Measurements from ENCODE around the gene SMPDL3B. TPM values are rescaled to one million over a fixed set of nuclear protein-coding genes. Genes with fewer than 3 reads are reported as not detected.

The SMPDL3B gene
- total and polyA plus RNA-seq, 2 of the 4 experiments (the other 2 are of a cell fraction), result not detected

GRCh38 chr1:27959792-27960603 lies 25.2 kb downstream of the SMPDL3B start, which contains the start of gene XKR8:
TSS of gene XKR8 (plus strand) at chr1:27959973. CDS start at chr1:27960070, 97 bp downstream.
- H3K36me3 ChIP-seq (ENCODE audit: control insufficient read depth, insufficient read depth, low read length), result peaks cover 11% of the 10 kb centered on the region; the same call in 1 of the 2 replicates
- peak within 1 kb of the TSS; percentile 87 for H3K27ac ChIP-seq (ENCODE audit: insufficient read depth, low read length)
- H2AK5ac ChIP-seq (ENCODE audit: low read depth, low read length), result peak within 1 kb of the TSS; percentile 80
- H2AK9ac ChIP-seq (replicated peaks; ENCODE audit: low read depth, low read length, poor library complexity), result peak within 1 kb of the TSS; percentile 97
- peak within 1 kb of the TSS; percentile 58 for H3K4me3 ChIP-seq (ENCODE audit: insufficient read depth, low read depth, low read length)
- in situ Hi-C loops (cut with MboI; ENCODE audit: low sequenced_read_pairs) (no loop called here), dilution Hi-C loops (cut with HindIII; ENCODE audit: low sequenced_read_pairs, unreplicated experiment) (no loop called here), intact Hi-C loops (cut with micrococcal nuclease) (no loop called here)
- no TSS peak for BruUV-seq (replicated peaks)
- no peaks in the 10 kb centered on the region; the same call in 1 of the 2 replicates for H4K20me1 ChIP-seq (ENCODE audit: insufficient read depth, low read length)
- H4K5ac ChIP-seq (ENCODE audit: low read depth, low read length), result peak within 1 kb of the TSS; percentile 85
- peak; percentile 36 for TF ChIP-seq RAD21 (IDR thresholded peaks at IDR 0.05; ENCODE audit: low read length)
- no peak for TF ChIP-seq ELK1 (IDR thresholded peaks at IDR 0.05; ENCODE audit: borderline replicate concordance, low read depth, low read length)
- TF ChIP-seq CTCF (conservative IDR thresholded peaks at IDR 0.05; ENCODE audit: low read depth, low read length), result peak; percentile 43
- TF ChIP-seq FOS (IDR thresholded peaks at IDR 0.05; ENCODE audit: low read depth, low read length), result no peak
- TF ChIP-seq SMC3 (IDR thresholded peaks at IDR 0.05; ENCODE audit: low read depth, low read length), result peak; percentile 3; the same call in 1 of the 2 replicates
- H3K4ac ChIP-seq (ENCODE audit: low read depth, low read length), result peak within 1 kb of the TSS; percentile 97
- H3K9me1 ChIP-seq (ENCODE audit: insufficient read depth, low read length), result peaks cover 23% of the 10 kb centered on the region
- H2BK120ac ChIP-seq (ENCODE audit: low read depth, low read length), result peak within 1 kb of the TSS; percentile 85
- H3K9me3 ChIP-seq (ENCODE audit: control insufficient read depth, insufficient read depth, low read length), result no peaks in the 10 kb centered on the region
- 3% methylated on average over 57 of the region's 68 CpGs; no CpG with 5 or more reads in 1 of the 2 experiments for WGBS, 2 experiments (ENCODE audit: extremely low coverage in 2 of 2, insufficient read length in 1 of 2)
- H2AFZ ChIP-seq (replicated peaks; ENCODE audit: low read length, poor library complexity), result peak within 1 kb of the TSS; percentile 97
- DNase-seq (peak; percentile 57), ATAC-seq (ENCODE audit: low read depth) (peak; percentile 97)
- ChIA-PET CTCF (interaction anchor here (0.6 kb wide), 1 partner anchor 92 kb away, joined by 4 read pairs; no protein-coding TSS in a partner anchor), POLR2A (ENCODE audit: unreplicated experiment) (interaction anchor here (1.0 kb wide), 1 partner anchor 11 kb away, joined by 4 read pairs; no protein-coding TSS in a partner anchor)
- H4K8ac ChIP-seq (ENCODE audit: low read depth in 2 of 2, low read length in 2 of 2), result peak within 1 kb of the TSS; percentile 97 to 99
- H3K56ac ChIP-seq (ENCODE audit: extremely low read depth, insufficient read depth, low read length), result peak within 1 kb of the TSS; percentile 89
- peaks cover 14% of the 10 kb centered on the region for H3K4me1 ChIP-seq (ENCODE audit: control insufficient read depth, insufficient read depth, low read length)
- peak within 1 kb of the TSS; percentile 94 for H3K9ac ChIP-seq (ENCODE audit: low read depth, low read length)
- H3K14ac ChIP-seq (replicated peaks; ENCODE audit: low read depth, low read length), result peak within 1 kb of the TSS; percentile 98
- peak within 1 kb of the TSS; percentile 92 for H4K91ac ChIP-seq (ENCODE audit: insufficient read depth, low read depth, low read length)
- H2BK20ac ChIP-seq (ENCODE audit: low read depth, low read length), result no peak within 1 kb of the TSS
- peak within 1 kb of the TSS; percentile 64 for H2BK5ac ChIP-seq (ENCODE audit: low read depth, low read length, poor library complexity, severe bottlenecking)
- H3K79me1 ChIP-seq (ENCODE audit: low read depth in 1 of 2, low read length in 2 of 2), result peaks cover 13 to 33% of the 10 kb centered on the region in 2 experiments
- peak within 1 kb of the TSS; percentile 96 for H3K23ac ChIP-seq (ENCODE audit: low read depth, low read length)
- H3K4me2 ChIP-seq (ENCODE audit: low read depth, low read length), result peak within 1 kb of the TSS; percentile 96
- peaks cover 2% of the 10 kb centered on the region; the same call in 1 of the 2 replicates for H3K27me3 ChIP-seq (ENCODE audit: control insufficient read depth, insufficient read depth, low read length)
- peak within 1 kb of the TSS; percentile 59 for H3K18ac ChIP-seq (ENCODE audit: low read depth, low read length)
- peak within 1 kb of the TSS; percentile 86; the same call in 1 of the 3 replicates for H2BK15ac ChIP-seq (ENCODE audit: low read depth, low read length)

Data from IMR-90 (cell line).